HG03439 (cell line): ENCODE data around the gene PTPRM.
A peak's percentile ranks its signal among the peaks of the same experiment; 100 is the strongest.
"Not testable (repeated sequence)": the region's sequence is repeated elsewhere in the genome, so short reads cannot be mapped to it uniquely, and the experiment has no call there.

Source experiments
- ATAC-seq: cut with Tn5 transposase; IDR thresholded peaks from one replicate; pipeline ENCODE4 v1.9.1; 2021; ENCODE audit warnings: mild to moderate bottlenecking, moderate library complexity; ENCODE audit not compliant: unreplicated experiment

PTPRM gene

DNA sequence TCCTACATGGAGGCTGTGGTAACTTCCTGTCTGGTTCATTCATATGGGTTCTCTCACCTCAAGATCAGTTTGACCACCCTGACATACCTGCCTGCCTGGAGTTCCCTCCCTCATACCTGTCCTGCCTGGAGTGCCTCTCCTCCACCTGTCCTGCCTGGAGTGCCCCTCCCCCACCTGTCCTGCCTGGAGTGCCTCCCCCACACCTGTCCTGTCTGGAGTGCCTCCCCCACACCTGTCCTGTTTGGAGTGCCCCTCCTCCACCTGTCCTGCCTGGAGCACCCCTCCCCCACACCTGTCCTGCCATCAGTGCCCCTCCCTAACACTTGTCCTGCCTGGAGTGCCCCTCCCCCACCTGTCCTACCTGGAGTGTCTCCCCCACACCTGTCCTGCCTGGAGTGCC, 461.9 kb downstream of the PTPRM start:
- no peak for ATAC-seq

DNA sequence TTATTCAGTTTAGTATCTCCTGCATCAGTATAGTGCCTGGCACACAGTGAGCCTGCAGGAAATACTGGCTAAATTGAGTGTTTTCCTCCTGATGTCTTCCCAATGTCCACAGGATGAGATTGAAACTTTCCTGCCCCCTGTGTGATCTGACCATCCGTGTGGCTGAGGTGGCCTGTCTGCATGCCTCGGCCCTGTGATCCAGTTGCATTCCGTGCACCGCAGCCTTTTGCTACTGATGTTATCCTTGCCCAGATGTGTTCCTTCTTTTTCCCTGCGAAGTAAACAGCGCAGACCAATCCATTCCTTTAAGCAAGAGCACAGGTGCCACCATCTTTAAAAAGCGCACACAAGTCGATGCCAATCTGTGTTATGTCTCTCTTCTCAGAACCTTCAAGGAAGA, 462.6 kb downstream of the PTPRM start:
- no peak for ATAC-seq

DNA sequence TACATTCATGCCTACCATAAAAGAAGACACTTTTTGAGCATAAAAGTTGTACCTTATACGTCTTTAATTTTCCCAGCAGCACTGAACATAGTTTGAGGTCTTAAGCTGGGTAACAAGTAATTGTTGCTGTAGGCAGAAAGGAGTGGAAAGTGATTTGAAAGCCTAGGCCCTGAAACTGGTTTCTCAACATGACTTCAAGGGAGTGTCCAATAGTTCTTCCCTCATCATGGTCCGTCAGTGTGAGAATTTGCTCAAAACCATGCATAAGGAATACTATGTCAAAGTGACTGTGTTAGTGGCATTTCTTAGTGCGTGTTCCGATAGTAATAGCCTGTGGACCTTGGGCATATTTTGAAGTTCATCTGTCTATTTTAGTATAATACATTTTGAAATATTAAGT, 463.1 kb downstream of the PTPRM start:
- no peak for ATAC-seq

DNA sequence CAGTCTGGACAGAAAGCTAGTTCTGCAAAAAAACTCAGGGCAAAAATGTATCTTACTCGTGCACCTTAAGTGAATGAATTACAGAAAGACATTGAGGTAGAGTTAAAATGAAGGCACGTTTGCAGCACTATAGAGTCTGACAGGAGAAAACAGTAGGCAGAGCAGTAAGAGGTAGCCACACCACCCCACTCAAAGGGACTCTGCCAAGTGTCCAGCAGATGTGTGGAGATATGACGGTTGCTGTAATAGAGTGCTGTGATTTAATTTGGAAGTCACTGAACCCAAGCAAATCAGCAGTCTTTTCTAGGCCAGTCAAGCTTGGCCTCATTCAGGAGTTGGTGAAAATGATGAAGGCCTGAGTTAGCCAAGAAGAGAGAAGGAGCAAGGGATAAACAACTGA, 464.4 kb downstream of the PTPRM start:
- no peak for ATAC-seq

DNA sequence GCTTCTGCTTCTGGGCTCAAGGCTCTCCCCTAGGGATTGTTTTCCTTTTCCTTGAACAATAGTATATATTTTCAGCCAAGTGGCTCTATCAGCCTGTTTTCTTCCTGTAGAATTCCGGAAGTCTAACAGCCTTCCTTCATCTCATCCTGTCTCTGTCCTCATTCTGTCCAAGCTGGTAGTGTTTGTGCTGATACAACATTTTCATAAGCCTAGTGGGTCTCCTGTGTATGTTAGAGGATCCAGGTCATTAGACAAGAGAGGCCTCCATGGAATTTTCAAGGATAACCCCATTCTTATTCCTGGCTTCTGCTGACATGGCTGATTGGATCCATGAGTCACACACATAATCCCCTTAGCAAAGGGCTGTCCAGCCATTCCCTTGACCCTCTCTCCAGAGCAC, 467.6 kb downstream of the PTPRM start:
- no peak for ATAC-seq

DNA sequence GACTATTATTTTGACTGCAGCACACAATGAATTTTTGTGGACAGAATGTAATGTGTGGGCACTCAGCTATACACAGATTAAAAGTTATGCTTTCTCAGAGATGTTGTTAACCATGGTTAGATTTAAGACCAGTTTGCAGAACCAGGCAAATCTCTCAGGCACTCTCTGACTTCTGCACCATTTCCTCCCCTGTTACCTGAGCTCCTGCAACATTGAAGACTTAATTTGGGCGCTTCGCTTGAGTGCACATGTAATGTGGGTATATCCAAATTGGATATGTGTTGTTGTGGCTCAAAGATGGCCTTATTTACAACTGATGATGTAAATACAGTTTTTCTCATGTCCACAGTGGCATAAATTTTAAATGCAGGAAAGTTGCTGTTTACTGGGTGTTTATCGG, 469.4 kb downstream of the PTPRM start:
- ATAC-seq, result no peak

DNA sequence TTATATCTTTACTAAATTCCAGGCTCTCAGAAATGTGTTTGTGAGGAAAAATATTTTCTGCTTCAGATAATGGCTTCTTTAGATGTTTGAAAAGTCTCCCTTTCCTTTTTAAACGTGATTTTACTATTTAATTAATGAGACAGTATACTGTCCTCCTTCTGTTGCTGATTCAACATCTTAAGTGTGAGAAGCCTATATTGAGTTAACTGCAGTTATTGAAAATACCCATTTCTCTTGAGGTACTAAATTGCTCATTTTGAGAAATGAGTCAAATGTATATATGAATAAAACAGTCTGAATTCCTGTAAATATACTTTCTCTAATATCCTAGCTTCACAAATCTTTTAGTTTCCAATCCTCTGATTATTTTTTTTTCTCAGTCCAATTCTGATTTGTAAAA, 470.2 kb downstream of the PTPRM start:
- no peak for ATAC-seq

DNA sequence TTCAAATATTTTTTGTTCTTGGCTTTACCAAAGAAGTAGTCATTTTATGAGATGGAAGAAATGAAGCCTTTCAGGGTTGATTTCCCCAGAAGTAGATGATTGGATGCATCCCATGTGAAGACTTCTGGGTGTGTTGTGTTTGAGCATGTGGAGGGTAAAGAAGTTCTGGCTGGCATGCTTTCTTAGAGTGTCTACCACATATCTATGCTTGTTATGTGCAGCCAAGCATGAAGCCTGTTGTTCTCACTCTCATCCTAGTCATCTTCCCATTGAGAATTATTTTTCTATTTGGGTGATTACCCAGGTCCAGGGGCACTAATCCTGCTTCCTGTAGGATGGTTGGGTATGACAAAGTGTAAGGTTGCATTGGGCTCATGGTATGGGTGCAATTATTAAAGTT, 472.9 kb downstream of the PTPRM start:
- ATAC-seq, result no peak

DNA sequence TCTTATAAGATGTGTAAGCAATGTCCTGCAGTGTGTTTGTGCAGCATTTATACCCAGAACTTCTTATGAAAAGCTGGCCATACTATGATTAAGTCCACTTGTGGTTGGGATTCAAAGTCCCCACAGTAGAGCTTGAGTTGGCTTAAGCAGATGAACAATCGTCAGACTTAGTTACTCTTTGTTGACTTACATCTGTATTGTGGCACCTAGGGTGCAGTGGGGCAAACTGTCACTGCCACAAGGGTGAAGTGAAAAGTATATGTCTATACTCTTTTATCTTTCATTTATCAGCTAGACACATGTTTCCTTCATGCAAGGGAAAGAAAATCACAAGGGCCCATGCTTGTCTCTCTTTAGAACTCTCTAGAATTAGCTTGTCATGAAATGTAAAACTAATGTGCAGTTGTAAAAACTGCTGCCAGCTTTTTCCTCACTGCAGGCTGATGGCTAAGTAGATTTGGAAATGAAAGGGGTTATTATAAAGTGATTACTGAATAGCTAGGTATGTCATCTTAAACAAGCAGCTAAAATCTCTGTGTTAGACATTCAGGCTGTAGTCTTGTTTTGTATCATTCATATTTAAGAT, 474.5 kb downstream of the PTPRM start:
- no peak for ATAC-seq

DNA sequence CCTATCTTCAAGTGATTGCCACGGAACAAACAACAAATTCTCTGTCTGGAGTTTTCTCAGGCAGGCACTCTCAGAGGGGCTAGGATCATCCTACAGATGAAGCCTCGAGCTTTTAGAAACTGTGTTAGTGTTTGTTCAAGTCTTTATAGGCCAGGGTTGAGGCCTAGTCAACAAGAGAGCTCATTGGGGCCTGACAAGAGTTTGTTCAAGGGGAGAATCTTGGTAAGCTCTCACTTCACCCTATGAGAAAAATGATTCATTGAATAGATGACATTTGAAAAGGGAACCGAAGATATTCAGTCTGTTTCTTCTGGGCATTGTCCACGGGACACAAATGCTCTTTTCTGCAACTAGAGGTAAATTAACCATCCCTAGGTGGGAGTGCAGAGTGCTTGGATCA, 476.9 kb downstream of the PTPRM start:
- ATAC-seq, result no peak

DNA sequence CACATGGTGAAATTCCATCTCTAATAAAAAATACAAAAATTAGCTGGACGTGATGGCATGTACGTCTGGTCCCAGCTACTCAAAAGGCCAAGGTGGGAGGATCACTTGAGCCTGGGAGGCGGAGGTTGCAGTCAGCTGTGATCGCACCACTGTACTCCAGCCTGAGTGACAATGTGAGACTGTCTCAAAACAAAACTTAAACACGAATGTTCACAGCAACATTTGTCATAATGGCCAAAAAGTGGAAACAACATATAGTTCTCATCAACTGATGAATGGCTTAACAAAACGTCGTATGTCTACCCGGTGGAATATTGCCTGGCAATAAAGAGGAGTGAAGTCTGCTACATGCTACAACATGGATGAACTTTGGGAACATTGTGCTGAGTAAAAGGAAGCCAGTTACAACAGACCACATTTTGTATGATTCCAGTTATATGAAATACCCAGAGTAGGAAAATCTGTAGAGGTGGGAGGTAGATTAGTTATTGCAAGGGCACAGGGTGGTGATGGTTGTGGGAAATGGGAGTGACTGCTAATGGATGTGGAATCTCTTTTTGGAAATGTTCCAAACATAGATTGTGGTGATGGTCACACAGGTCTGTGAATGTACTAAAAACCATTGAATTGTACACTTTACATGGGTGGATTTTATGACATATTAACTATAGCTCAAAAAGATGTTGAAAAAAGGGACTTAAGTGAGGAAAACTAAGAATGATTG, 478.2 kb downstream of the PTPRM start:
- no peak for ATAC-seq

DNA sequence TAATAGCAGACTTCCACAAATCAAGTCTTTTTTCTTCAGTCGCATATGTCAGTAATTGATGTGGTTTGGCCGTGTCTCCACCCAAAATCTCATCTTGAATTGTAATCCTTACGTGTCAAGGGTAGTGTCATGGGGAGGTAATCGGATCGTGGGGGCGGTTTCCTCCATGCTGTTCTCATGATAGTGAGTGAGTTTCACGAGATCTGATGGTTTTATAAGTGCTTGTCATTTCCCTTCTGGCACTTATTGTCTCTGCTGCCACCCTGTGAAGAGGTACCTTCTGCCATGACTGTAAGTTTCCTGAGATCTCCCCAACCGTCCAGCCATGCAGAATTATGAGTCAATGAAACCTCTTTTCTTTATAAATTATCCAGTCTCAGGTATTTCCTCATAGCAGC, 478.8 kb downstream of the PTPRM start:
- ATAC-seq, result no peak

DNA sequence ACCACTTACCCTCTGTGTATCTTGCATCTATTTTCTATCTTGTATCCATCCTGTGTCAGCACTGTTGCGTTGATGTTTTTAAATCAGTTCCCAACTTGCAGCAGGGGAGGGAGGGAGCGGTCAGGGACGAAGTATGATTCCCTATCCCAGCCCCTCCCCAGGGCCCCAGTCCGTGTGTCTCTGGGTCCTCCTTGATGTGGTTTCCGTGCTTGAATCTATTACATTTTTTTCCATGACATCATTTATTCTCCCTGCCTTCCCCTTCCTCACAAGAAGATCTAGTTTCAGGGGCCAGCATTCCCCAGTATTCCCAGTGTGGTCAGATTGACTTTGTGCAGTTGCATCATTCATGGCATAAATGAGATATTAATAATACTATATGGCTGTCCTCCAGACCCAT, 479.3 kb downstream of the PTPRM start:
- ATAC-seq, result no peak

DNA sequence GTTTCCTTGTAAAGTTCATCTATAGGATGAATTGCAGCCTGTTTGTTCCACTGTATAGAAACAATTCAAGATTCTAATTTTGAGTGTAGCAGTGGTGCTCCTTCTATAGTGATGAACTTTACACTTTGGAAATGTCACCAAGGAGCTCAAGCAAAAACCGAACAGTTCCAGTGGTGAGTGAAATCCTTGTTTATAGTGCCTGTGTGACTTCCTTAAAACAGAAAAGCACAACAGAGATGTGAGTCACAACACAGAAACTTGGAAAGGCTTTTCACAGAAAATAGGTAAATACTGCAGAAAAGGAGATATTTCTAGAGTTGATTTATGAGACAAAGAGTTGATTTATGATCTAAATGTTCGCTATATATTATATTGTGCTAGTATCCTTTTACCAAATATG, 482.0 kb downstream of the PTPRM start:
- ATAC-seq, result no peak

DNA sequence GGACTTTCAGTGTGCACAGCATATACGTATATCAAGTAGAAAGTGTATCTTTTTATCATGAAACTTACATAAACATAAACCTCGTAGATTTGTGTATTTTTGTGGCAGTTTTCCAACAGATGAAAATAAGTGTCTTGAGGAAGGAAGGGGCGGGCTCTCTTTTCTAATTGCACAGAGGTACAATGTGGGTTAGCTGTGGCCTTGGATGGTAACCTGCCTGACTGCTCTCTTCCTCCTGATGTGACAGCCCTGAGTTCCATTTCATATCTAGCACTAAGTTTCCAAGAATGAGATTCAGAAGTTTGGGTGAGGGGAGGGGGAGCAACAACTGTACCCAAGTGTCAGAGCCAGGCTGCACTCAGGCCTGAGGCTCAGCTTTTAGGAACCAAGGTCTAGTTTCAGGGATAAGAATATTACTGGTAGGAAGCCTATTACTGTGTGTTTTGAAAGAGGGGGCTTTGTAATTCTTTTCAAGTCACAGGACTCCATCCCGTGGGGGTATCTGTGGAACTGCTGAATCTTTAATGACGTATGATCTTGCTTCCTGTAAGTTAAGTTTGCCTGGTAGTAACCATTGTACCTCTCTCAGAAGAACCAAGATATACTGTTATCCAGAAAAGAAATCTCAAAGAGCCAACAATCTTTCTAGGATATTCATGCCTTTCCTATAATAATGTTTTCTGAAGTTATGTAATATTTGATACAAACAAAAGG, 483.7 kb downstream of the PTPRM start:
- no peak for ATAC-seq

DNA sequence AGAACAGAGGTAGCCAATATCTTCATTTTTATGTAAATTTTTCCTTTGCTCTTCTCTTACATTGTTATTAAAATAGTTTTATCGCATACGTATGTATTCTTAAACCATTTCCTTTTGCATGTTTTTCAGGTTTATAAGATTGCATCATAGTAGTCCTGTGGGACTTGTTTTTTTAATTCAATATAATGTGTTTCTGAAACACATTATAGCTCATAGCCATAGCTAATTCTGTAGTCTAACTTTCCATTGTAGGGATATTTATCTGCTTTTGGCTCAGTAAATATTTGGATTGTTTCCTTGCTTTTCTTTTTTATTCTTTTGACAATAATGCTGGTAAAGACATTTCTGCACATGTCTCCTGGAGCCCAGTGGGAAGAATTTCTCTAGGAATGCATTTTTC, 484.3 kb downstream of the PTPRM start:
- no peak for ATAC-seq

DNA sequence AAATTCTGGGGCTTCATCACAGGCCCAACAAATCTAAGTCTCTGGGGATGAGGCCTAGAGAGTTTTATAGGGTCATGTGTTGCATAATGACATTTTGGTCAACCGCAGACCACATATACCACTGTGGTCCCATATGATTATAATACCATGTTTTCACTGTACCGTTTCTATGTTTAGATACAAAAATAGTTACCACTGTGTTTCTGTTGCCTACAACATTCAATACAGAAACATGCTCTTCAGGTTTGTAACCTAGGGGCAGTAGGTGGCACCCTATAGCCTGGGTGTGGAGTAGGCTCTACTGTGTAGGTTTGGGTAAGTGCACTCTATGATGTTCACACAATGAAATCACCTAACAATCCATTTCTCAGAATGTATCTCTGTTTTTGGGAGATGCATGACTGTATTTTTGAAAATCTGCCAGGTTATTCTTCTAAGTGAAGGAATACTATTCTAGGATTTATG, 485.2 kb downstream of the PTPRM start:
- ATAC-seq, result peak; percentile 77

DNA sequence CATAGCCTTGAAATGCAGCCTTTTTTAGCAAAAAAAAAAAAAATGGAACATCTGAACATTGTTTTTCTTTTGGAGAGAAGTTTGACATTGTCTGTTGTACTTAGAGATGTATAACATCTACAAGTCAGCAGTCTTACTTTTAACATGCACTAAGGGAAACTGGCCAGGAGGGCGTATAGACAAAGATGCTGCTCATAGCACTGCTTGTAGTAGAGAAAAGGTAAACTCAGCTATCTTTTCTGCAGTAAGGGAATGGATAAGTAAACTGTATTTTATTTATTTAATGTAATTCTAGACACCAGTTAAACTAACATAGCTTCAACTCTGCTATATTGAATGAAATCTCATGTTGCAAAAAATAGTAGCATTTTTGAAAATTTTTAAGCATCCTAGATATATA, 489.6 kb downstream of the PTPRM start:
- no peak for ATAC-seq

DNA sequence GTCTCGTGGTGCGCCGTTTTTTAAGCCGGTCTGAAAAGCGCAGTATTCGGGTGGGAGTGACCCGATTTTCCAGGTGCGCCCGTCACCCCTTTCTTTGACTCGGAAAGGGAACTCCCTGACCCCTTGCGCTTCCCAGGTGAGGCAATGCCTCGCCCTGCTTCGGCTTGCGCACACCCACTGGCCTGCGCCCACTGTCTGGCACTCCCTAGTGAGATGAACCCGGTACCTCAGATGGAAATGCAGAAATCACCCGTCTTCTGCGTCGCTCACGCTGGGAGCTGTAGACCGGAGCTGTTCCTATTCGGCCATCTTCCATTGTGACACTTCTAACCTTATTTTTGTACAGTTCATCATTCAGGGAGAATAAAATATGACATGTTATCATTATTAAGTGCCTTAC, 496.0 kb downstream of the PTPRM start:
- ATAC-seq, result not testable (repeated sequence)

DNA sequence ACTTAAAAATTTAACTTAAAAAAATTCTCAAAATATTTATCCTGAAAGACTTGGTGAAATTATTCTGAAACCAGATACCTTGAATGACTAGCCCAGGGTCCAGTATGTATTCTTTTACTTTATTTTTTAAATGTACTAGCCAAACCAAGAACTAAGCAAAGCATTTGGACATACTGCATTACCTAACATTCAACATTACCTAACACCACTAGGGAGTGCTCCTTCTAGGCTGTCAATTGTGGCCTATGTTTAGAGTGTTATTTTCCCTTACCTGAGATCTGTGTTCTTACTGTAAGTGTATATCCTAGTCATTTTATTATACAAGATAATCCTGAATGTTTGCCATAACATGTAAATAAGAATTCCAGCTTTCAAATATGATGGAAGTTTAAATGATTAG, 496.6 kb downstream of the PTPRM start:
- no peak for ATAC-seq

DNA sequence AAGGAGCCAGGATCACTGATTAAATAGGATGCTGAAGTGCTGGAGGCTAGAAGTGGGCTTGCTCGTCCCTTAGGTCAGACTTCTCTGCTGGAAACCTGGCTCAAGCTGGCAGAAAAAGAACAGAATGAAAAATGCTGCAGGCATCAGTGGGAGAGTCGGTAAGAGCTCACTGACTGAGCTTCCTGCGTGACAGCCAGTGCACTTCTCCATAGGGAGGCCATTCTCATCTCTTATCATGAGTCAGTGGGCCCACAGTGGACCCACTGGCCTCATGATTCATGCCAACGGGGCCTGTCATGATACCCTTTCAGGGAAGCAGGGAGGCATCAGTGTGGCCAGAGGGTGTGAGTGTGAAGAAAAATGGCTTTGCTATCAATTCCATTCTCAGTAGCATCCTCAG, 498.2 kb downstream of the PTPRM start:
- no peak for ATAC-seq

DNA sequence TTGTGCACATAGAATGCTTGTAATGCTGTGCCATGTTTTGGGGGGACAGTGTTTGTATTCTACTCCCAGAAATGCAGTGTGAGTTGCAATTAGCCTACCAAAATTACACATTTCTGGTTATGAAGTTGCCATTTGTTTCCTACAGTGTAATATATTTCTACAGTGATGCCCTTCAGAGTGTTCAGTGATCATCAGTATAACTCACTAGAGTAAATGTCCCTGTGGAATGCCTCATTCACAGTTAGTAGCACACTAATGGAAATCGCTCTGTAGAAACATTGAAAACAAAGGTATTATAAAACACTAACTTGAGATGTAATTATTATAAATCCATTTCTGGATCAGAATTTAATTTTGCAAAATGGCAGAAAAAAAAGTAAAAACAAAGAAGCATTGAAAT, 498.7 kb downstream of the PTPRM start:
- ATAC-seq, result no peak
